Measurements from ENCODE around the gene STARD9.
"Not testable (repeated sequence)": the region's sequence is repeated elsewhere in the genome, so short reads cannot be mapped to it uniquely, and the experiment has no call there.

STARD9 gene

GRCh38 chr15:42591238-42591934 lies 16.0 kb downstream of the STARD9 start:
- no peak overlapping the region for H3K4me3 ChIP-seq (ENCODE audit: low read depth, low read length)
- peak; percentile 52 for DNase-seq (ENCODE audit: low read depth)
- TF ChIP-seq CTCF (IDR thresholded peaks at IDR 0.05; ENCODE audit: control insufficient read depth, extremely low read depth, insufficient read depth) = peak; percentile 53

GRCh38 chr15:42592716-42593115 lies 17.3 kb downstream of the STARD9 start:
- TF ChIP-seq CTCF (IDR thresholded peaks at IDR 0.05; ENCODE audit: control insufficient read depth, extremely low read depth, insufficient read depth) = no peak
- no peak overlapping the region for H3K4me3 ChIP-seq (ENCODE audit: low read depth, low read length)
- DNase-seq (ENCODE audit: low read depth) = no peak

- H3K4me3 ChIP-seq (ENCODE audit: low read depth, low read length) = no peak overlapping the region
- no peak for DNase-seq (ENCODE audit: low read depth)
- TF ChIP-seq CTCF (IDR thresholded peaks at IDR 0.05; ENCODE audit: control insufficient read depth, extremely low read depth, insufficient read depth) = no peak
Measured at GRCh38 chr15:42593143-42593542, 17.7 kb downstream of the STARD9 start.

- DNase-seq (ENCODE audit: low read depth) = no peak
- no peak overlapping the region for H3K4me3 ChIP-seq (ENCODE audit: low read depth, low read length)
- no peak for TF ChIP-seq CTCF (IDR thresholded peaks at IDR 0.05; ENCODE audit: control insufficient read depth, extremely low read depth, insufficient read depth)
Measured at GRCh38 chr15:42594095-42594494, 18.7 kb downstream of the STARD9 start.

GRCh38 chr15:42595626-42596240 lies 20.3 kb downstream of the STARD9 start:
- no peak for TF ChIP-seq CTCF (IDR thresholded peaks at IDR 0.05; ENCODE audit: control insufficient read depth, extremely low read depth, insufficient read depth)
- DNase-seq (ENCODE audit: low read depth) = no peak
- no peak overlapping the region for H3K4me3 ChIP-seq (ENCODE audit: low read depth, low read length)

GRCh38 chr15:42601316-42601715 lies 25.9 kb downstream of the STARD9 start:
- not testable (repeated sequence) for DNase-seq (ENCODE audit: low read depth); H3K4me3 ChIP-seq (ENCODE audit: low read depth, low read length)

GRCh38 chr15:42602501-42602900 lies 27.1 kb downstream of the STARD9 start:
- TF ChIP-seq CTCF (IDR thresholded peaks at IDR 0.05; ENCODE audit: control insufficient read depth, extremely low read depth, insufficient read depth) = no peak
- no peak overlapping the region for H3K4me3 ChIP-seq (ENCODE audit: low read depth, low read length)
- DNase-seq (ENCODE audit: low read depth) = no peak
